Left colon (tissue), 2 donors: ENCODE data around the gene SAMD11. TPM values are rescaled to one million over a fixed set of nuclear protein-coding genes. Genes with fewer than 3 reads are reported as not detected.

Experiments used
- ATAC-seq: fragments of 200-7000 bp; cut with Tn5 transposase; one replicate; pipeline ENCODE4 v1.9.1; 2020; ENCODE audit warnings: mild to moderate bottlenecking, moderate library complexity
- DNase-seq, 2 donors: peaks; one replicate each; pipeline ENCODE4 v3.0.0-alpha.2; 2020
- intact Hi-C, 2 donors: fragments of 100-400 bp; cut with DNase I in 1 of 2; cut with micrococcal nuclease in 1 of 2; formaldehyde crosslinking; loops; one replicate each; pipeline versions ENCODE4 v1.11.2 to v1.14.0; 2022; cut with DNase I, micrococcal nuclease
- total RNA-seq, 2 donors: library from RNA; stranded (reverse); fragmentation: NEBNext Ultra II Directional; extraction: Animal tissue kit (Norgen Biotek cat#: 25700); gene quantifications; one replicate each; pipeline ENCODE4 v1.2.1, GENCODE V29; 2021
- donor health status: DM: no; HTN: no; CAD: no.
- donor health status: DM: yes; HTN: yes; CAD: no.

SAMD11 gene
- total RNA-seq, 2 donors from 2014 or later = 1.6 to 5.1 TPM

- intact Hi-C loops = no loop called here
- no peak for DNase-seq
- no peak for ATAC-seq
These were observed 28.5 kb downstream of the SAMD11 start for GRCh38 chr1:952201-952600.

GRCh38 chr1:952603-953002 is 28.9 kb downstream of the SAMD11 start:
- intact Hi-C loops = no loop called here
- DNase-seq = no peak
- ATAC-seq = no peak

GRCh38 chr1:953524-954320 is 30.0 kb downstream of the SAMD11 start:
- no peak for DNase-seq
- ATAC-seq = no peak
- intact Hi-C loops = no loop called here

- intact Hi-C loops = no loop called here
- ATAC-seq = no peak
- DNase-seq = no peak
These were observed 31.2 kb downstream of the SAMD11 start for GRCh38 chr1:954927-955326.

GRCh38 chr1:955474-955873 is 31.8 kb downstream of the SAMD11 start:
- ATAC-seq = no peak

GRCh38 chr1:956636-957035 is 32.9 kb downstream of the SAMD11 start:
- ATAC-seq (no peak), DNase-seq (no peak)
- intact Hi-C loops = no loop called here

More at GRCh38 chr1:955474-955873, 31.8 kb downstream of the SAMD11 start:
- intact Hi-C loops = no loop called here
- no peak for DNase-seq

GRCh38 chr1:958823-959730 is 35.4 kb downstream of the SAMD11 start, which contains the start of gene NOC2L:
Gene NOC2L, minus strand, starts transcription at chr1:959256. Its CDS starts 16 bp downstream, at chr1:959240.
- ATAC-seq (peak; percentile 94), DNase-seq (peak; percentile 89 to 96)
- intact Hi-C loops = no loop called here

GRCh38 chr1:959731-960362 is 36.1 kb downstream of the SAMD11 start:
- ATAC-seq (no peak), DNase-seq (no peak)
- intact Hi-C loops = no loop called here

- ATAC-seq = peak; percentile 66
- DNase-seq = peak; percentile 69 to 86
- intact Hi-C loops = no loop called here
These were observed 36.8 kb downstream of the SAMD11 start, which contains the start of gene KLHL17 for GRCh38 chr1:960363-961131. Gene KLHL17, plus strand, starts transcription at chr1:960584. Its CDS starts 110 bp downstream, at chr1:960694.

- DNase-seq (peak in 1 of 2 donors; percentile 25), ATAC-seq (no peak)
- intact Hi-C loops = no loop called here
These were observed 37.5 kb downstream of the SAMD11 start for GRCh38 chr1:961132-961669.

- intact Hi-C loops = no loop called here
- DNase-seq (no peak), ATAC-seq (no peak)
These were observed 38.9 kb downstream of the SAMD11 start for GRCh38 chr1:962381-963300.

GRCh38 chr1:963301-963651 is 39.6 kb downstream of the SAMD11 start:
- intact Hi-C loops = no loop called here
- DNase-seq = no peak
- ATAC-seq = no peak

GRCh38 chr1:963746-964525 is 40.2 kb downstream of the SAMD11 start:
- intact Hi-C loops = no loop called here
- ATAC-seq = no peak
- no peak for DNase-seq

GRCh38 chr1:964691-965525 is 41.2 kb downstream of the SAMD11 start:
- no peak for ATAC-seq
- intact Hi-C loops = no loop called here
- DNase-seq = no peak

- DNase-seq = no peak
- ATAC-seq = no peak
- intact Hi-C loops = no loop called here
These were observed 41.9 kb downstream of the SAMD11 start for GRCh38 chr1:965526-966134.
